NT2/D1 (cell line): ENCODE results near the gene MAPK10.

Experiments
- DNase-seq: peaks from one replicate; pipeline ENCODE4 v3.0.0-alpha.2; 2011; ENCODE audit warnings: low read depth, low spot score
- H3K27me3 ChIP-seq: 2 replicates; pipeline ENCODE4 v1.6.0; 2011; ENCODE audit warnings: mild to moderate bottlenecking; ENCODE audit not compliant: insufficient read length, insufficient read depth
- H3K36me3 ChIP-seq: 2 replicates; pipeline ENCODE4 v1.6.1; 2011; ENCODE audit warnings: mild to moderate bottlenecking, low read length, mixed read lengths; ENCODE audit not compliant: insufficient read depth, insufficient read length
- H3K4me1 ChIP-seq: 2 replicates; pipeline ENCODE4 v1.5.1; 2011; ENCODE audit not compliant: insufficient read depth, insufficient read length
- H3K4me3 ChIP-seq: 2 replicates; pipeline ENCODE4 v1.5.1; 2011; ENCODE audit warnings: low read depth; ENCODE audit not compliant: insufficient read length
- H3K9ac ChIP-seq: 2 replicates; pipeline ENCODE4 v1.6.0; 2011; ENCODE audit warnings: low read depth; ENCODE audit not compliant: insufficient read length
- H3K9me3 ChIP-seq: 2 replicates; pipeline ENCODE4 v1.5.1; 2011; ENCODE audit warnings: mild to moderate bottlenecking, low read length; ENCODE audit not compliant: insufficient read depth
- SUZ12 ChIP-seq: IDR thresholded peaks from 2 replicates; pipeline ENCODE4 v1.6.1; 2011; ENCODE audit not compliant: insufficient read length, insufficient read depth; ENCODE audit errors: extremely low read depth
- YY1 ChIP-seq: IDR thresholded peaks from 2 replicates; pipeline ENCODE4 v1.6.1; 2011; ENCODE audit not compliant: insufficient read length, insufficient read depth
- ZNF274 ChIP-seq: IDR thresholded peaks from 2 replicates; pipeline ENCODE4 v1.6.1; 2011; ENCODE audit warnings: mild to moderate bottlenecking, low read depth, low read length

The MAPK10 gene

DNA sequence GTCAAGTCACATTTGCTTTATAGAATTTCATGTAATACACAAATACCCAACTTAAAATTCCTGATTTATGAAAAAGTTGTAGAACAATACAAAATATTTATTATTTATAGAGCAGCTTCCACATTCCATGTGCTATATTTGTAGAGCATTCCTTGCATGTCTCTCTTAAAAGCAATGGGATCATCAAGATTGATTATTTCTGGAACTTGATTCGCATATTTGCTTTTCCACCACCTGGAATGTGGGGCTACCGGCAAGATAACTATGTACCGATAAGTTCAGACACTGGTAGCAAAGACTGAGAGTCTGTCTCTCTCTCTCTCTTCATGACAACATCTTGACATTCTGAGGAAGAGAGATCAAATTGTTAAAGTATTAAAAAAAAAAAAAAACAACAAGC, 59.3 kb downstream of the MAPK10 start:
- Histone ChIP-seq H3K9ac (no peak overlapping the region), H3K27me3 (no peaks in the 10 kb centered on the region), H3K4me3 (no peak overlapping the region), H3K4me1 (no peaks in the 10 kb centered on the region), H3K9me3 (peaks cover 24% of the 10 kb centered on the region), H3K36me3 (no peaks in the 10 kb centered on the region)
- TF ChIP-seq ZNF274 (no peak), YY1 (no peak), SUZ12 (no peak)
- DNase-seq, result no peak

DNA sequence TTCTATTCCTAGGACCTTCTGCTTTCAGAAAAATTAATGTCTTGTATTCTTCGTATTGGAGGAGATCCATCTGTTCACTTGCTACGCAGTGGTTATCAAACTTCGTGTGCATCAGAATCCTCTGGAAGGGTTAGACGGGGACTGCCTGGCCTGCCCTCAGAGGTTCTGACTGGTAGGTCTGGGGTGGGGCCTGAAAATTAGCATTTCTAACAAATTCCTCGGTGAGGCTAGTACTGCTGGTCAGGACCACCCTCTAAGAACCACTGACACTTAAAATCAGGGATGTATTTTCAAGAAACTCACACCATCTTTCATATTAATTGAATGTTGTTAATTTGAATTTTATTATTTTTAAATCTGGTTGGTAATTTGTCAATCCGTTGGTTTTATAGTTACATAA, 63.0 kb downstream of the MAPK10 start:
- no peak for DNase-seq
- Histone ChIP-seq H3K9me3 (peaks cover 4% of the 10 kb centered on the region; the same call in 1 of the 2 replicates), H3K36me3 (no peaks in the 10 kb centered on the region), H3K4me3 (no peak overlapping the region), H3K27me3 (no peaks in the 10 kb centered on the region), H3K9ac (no peak overlapping the region), H3K4me1 (no peaks in the 10 kb centered on the region)
- TF ChIP-seq ZNF274 (no peak), YY1 (no peak), SUZ12 (no peak)

DNA sequence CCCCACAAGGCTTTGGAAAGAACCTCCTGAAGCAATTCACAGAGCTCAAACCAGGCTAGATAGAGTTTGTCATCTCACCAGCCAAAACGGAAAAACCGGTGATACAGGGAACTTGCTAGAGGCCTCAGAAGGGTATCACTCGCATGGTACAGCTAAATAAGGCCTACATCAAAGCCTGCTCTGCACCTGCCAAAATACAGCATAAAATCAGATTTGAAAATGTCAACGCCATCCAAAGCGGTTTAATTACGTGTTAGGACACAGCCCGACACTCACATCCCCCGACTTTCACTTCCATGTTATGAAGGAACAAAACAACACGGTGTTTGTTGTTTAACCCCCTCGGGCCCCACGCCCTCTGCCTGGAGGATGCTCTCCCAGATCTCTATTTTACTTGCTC, 65.0 kb downstream of the MAPK10 start:
- no peak overlapping the region for H3K9ac ChIP-seq
- TF ChIP-seq YY1 (no peak), ZNF274 (no peak), SUZ12 (no peak)
- H3K4me3 ChIP-seq, result no peak overlapping the region
- H3K27me3 ChIP-seq, result no peaks in the 10 kb centered on the region
- H3K4me1 ChIP-seq, result no peaks in the 10 kb centered on the region
- DNase-seq, result no peak
- H3K36me3 ChIP-seq, result no peaks in the 10 kb centered on the region
- H3K9me3 ChIP-seq, result no peaks in the 10 kb centered on the region

GRCh38 chr4:86291180-86291579, 68.7 kb downstream of the MAPK10 start:
- no peak overlapping the region for H3K9ac ChIP-seq
- no peak for DNase-seq
- no peaks in the 10 kb centered on the region for H3K27me3 ChIP-seq
- TF ChIP-seq SUZ12 (no peak), YY1 (no peak), ZNF274 (no peak)
- H3K9me3 ChIP-seq, result no peaks in the 10 kb centered on the region
- H3K36me3 ChIP-seq, result no peaks in the 10 kb centered on the region
- no peaks in the 10 kb centered on the region for H3K4me1 ChIP-seq
- H3K4me3 ChIP-seq, result no peak overlapping the region

GRCh38 chr4:86286726-86287125, 73.1 kb downstream of the MAPK10 start:
- DNase-seq, result no peak

GRCh38 chr4:86283371-86283770, 76.5 kb downstream of the MAPK10 start:
- Histone ChIP-seq H3K36me3 (no peaks in the 10 kb centered on the region), H3K9me3 (no peaks in the 10 kb centered on the region), H3K27me3 (no peaks in the 10 kb centered on the region), H3K9ac (no peak overlapping the region), H3K4me1 (no peaks in the 10 kb centered on the region), H3K4me3 (no peak overlapping the region)
- no peak for TF ChIP-seq SUZ12
- no peak for TF ChIP-seq ZNF274
- no peak for TF ChIP-seq YY1
- DNase-seq, result no peak

More at GRCh38 chr4:86286726-86287125, 73.1 kb downstream of the MAPK10 start:
- Histone ChIP-seq H3K9ac (no peak overlapping the region), H3K27me3 (no peaks in the 10 kb centered on the region), H3K36me3 (no peaks in the 10 kb centered on the region), H3K4me1 (no peaks in the 10 kb centered on the region), H3K4me3 (no peak overlapping the region), H3K9me3 (no peaks in the 10 kb centered on the region)
- TF ChIP-seq YY1, result no peak
- TF ChIP-seq SUZ12, result no peak
- no peak for TF ChIP-seq ZNF274

DNA sequence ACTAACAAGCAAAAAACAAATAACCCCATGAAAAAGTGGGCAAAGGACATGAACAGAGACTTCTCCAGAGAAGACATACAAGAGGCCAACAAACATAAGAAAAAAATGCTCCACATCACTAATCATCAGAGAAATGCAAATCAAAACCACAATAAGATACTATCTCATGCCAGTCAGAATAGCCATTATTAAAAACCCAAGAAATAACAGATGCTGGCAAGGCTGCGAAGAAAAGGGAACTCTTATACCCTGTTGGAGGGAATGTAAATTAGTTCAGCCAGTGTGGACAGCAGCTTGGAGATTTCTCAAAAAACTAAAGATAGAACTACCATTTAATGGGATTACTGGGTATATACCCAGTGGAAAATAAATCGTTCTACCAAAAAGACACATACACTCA, 79.6 kb downstream of the MAPK10 start:
- no peaks in the 10 kb centered on the region for H3K36me3 ChIP-seq
- TF ChIP-seq SUZ12, result no peak
- TF ChIP-seq YY1, result no peak
- TF ChIP-seq ZNF274, result no peak
- H3K27me3 ChIP-seq, result no peaks in the 10 kb centered on the region
- no peaks in the 10 kb centered on the region for H3K4me1 ChIP-seq
- no peak overlapping the region for H3K9ac ChIP-seq
- no peak overlapping the region for H3K4me3 ChIP-seq
- DNase-seq, result no peak
- H3K9me3 ChIP-seq, result no peaks in the 10 kb centered on the region
